Natural killer cell (primary cell): ENCODE data around the gene CA14. TPM values are rescaled to one million over a fixed set of nuclear protein-coding genes. Genes with fewer than 3 reads are reported as not detected.

Source experiments
- ATAC-seq, 3 donors: fragments of 150-1000 bp in 2 of 3; fragments of 200-7000 bp in 1 of 3; cut with Tn5 transposase; 1 replicate in 1 of 3; 2 replicates in 2 of 3; pipeline ENCODE4 v1.10.0; 2021; ENCODE audit warnings: mild to moderate bottlenecking in 2 of 3, moderate library complexity in 2 of 3
- DNase-seq, 2 donors: peaks; one replicate each; pipeline versions ENCODE4 v3.0.0 to v3.0.0-alpha.2; 2013 to 2021; ENCODE audit warnings: mixed read lengths in 1 of 2
- H3K27ac ChIP-seq: one replicate; pipeline ENCODE4 v1.5.1; 2013; ENCODE audit warnings: mild to moderate bottlenecking, low read length
- H3K27me3 ChIP-seq: one replicate; pipeline ENCODE4 v1.6.1; 2013; ENCODE audit warnings: low read length; ENCODE audit not compliant: control insufficient read depth, insufficient read depth
- H3K36me3 ChIP-seq: one replicate; pipeline ENCODE4 v1.6.1; 2013; ENCODE audit warnings: low read length; ENCODE audit not compliant: control insufficient read depth, insufficient read depth
- H3K4me1 ChIP-seq: one replicate; pipeline ENCODE4 v1.6.1; 2013; ENCODE audit warnings: low read length; ENCODE audit not compliant: control insufficient read depth, insufficient read depth
- H3K4me3 ChIP-seq: one replicate; pipeline ENCODE4 v1.5.1; 2013; ENCODE audit warnings: low read length
- H3K9me3 ChIP-seq: one replicate; pipeline ENCODE4 v1.6.1; 2013; ENCODE audit warnings: low read length; ENCODE audit not compliant: control insufficient read depth, insufficient read depth
- H3K27ac Mint-ChIP-seq, 2 donors: one replicate each; pipeline ENCODE4 v1.8.0; 2022; ENCODE audit warnings: mild to moderate bottlenecking in 2 of 2, mixed read lengths in 2 of 2, moderate library complexity in 1 of 2
- H3K27me3 Mint-ChIP-seq, 2 donors: one replicate each; pipeline ENCODE4 v1.8.0; 2022; ENCODE audit warnings: low read depth in 2 of 2, mixed read lengths in 2 of 2
- H3K36me3 Mint-ChIP-seq: one replicate; pipeline ENCODE4 v1.8.0; 2022; ENCODE audit warnings: mixed read lengths
- H3K4me1 Mint-ChIP-seq, 2 donors: one replicate each; pipeline ENCODE4 v1.8.0; 2022; ENCODE audit warnings: mixed read lengths in 2 of 2
- H3K4me3 Mint-ChIP-seq: one replicate; pipeline ENCODE4 v1.8.0; 2022; ENCODE audit warnings: mild to moderate bottlenecking, moderate library complexity, mixed read lengths
- H3K9me3 Mint-ChIP-seq, 2 donors: one replicate each; pipeline ENCODE4 v1.8.0; 2022; ENCODE audit warnings: mixed read lengths in 2 of 2
- WGBS: methylation state at CpG from one replicate; pipeline ENCODE4 v1.1.7; 2013; ENCODE audit warnings: missing lambda C conversion rate; ENCODE audit not compliant: insufficient coverage; 5-methylcytosine and 5-hydroxymethylcytosine counted together
- intact Hi-C: fragments of 100-400 bp; cut with micrococcal nuclease; formaldehyde crosslinking; loops from one replicate; pipeline ENCODE4 v1.14.2; 2022
- total RNA-seq, 4 donors: library from RNA; stranded (reverse); fragments of 120-200 nt in 1 of 4; gene quantifications; one replicate each; pipeline versions ENCODE4 v1.2.3 to v1.2.4, GENCODE V29; 2013 to 2022
- TF ChIP-seq, protein P1 (sequence below): fragments of 200-600 bp; IDR thresholded peaks from one replicate; pipeline ENCODE4 v1.8.0; 2022; ENCODE audit warnings: antibody characterized with exemption

The CA14 gene
- total RNA-seq, 3 donors from 2014 or later (not counting 1 experiment from before 2014, with no cell fraction given) = not detected

- DNase-seq (peak in 1 of 2 donors; percentile 63), ATAC-seq (peak; percentile 57 to 85 (median 70))
- Histone ChIP-seq H3K4me3 (no peak overlapping the region), H3K36me3 (peaks cover 33% of the 10 kb centered on the region), H3K27ac (no peak overlapping the region), H3K9me3 (no peaks in the 10 kb centered on the region), H3K27me3 (no peaks in the 10 kb centered on the region), H3K4me1 (no peaks in the 10 kb centered on the region)
- Mint-ChIP-seq H3K36me3 (peaks cover 13% of the 10 kb centered on the region), H3K4me3 (no peak overlapping the region), H3K9me3 (no peaks in the 10 kb centered on the region), H3K27me3 (no peaks in the 10 kb centered on the region), H3K4me1 (peaks cover 5 to 6% of the 10 kb centered on the region in 2 donors), H3K27ac (no peak overlapping the region)
- intact Hi-C loops = loop anchor here (1.0 kb wide), 1 partner anchor 259 kb away; no protein-coding TSS in a partner anchor
- TF ChIP-seq, protein P1, sequence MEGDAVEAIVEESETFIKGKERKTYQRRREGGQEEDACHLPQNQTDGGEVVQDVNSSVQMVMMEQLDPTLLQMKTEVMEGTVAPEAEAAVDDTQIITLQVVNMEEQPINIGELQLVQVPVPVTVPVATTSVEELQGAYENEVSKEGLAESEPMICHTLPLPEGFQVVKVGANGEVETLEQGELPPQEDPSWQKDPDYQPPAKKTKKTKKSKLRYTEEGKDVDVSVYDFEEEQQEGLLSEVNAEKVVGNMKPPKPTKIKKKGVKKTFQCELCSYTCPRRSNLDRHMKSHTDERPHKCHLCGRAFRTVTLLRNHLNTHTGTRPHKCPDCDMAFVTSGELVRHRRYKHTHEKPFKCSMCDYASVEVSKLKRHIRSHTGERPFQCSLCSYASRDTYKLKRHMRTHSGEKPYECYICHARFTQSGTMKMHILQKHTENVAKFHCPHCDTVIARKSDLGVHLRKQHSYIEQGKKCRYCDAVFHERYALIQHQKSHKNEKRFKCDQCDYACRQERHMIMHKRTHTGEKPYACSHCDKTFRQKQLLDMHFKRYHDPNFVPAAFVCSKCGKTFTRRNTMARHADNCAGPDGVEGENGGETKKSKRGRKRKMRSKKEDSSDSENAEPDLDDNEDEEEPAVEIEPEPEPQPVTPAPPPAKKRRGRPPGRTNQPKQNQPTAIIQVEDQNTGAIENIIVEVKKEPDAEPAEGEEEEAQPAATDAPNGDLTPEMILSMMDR = peak; percentile 50
- WGBS = 100% methylated on average over 2 of the region's 2 CpGs
Observed at GRCh38 chr1:150221552-150221951, 36.0 kb upstream of the CA14 start.

GRCh38 chr1:150224983-150225382 is 32.6 kb upstream of the CA14 start:
- Histone ChIP-seq H3K9me3 (no peaks in the 10 kb centered on the region), H3K27ac (no peak overlapping the region), H3K4me1 (no peaks in the 10 kb centered on the region), H3K27me3 (no peaks in the 10 kb centered on the region), H3K4me3 (no peak overlapping the region), H3K36me3 (peaks cover 32% of the 10 kb centered on the region)
- no peaks in the 10 kb centered on the region for H3K9me3 Mint-ChIP-seq
- H3K4me3 Mint-ChIP-seq = no peak overlapping the region
- TF ChIP-seq, protein P1 = no peak
- H3K36me3 Mint-ChIP-seq = peaks cover 18% of the 10 kb centered on the region
- no peaks in the 10 kb centered on the region for H3K27me3 Mint-ChIP-seq
- peaks cover 5 to 6% of the 10 kb centered on the region in 2 donors for H3K4me1 Mint-ChIP-seq
- ATAC-seq (no peak), DNase-seq (no peak)
- peak overlapping the region in 1 of 2 donors; percentile 13 for H3K27ac Mint-ChIP-seq
- WGBS = 50% methylated on average over 1 of the region's 1 CpG
- intact Hi-C loops = no loop called here

GRCh38 chr1:150225546-150225945 is 32.0 kb upstream of the CA14 start:
- Mint-ChIP-seq H3K27me3 (no peaks in the 10 kb centered on the region), H3K36me3 (peaks cover 18% of the 10 kb centered on the region), H3K9me3 (no peaks in the 10 kb centered on the region), H3K4me3 (no peak overlapping the region), H3K4me1 (peaks cover 5 to 6% of the 10 kb centered on the region in 2 donors), H3K27ac (no peak overlapping the region)
- 62% methylated on average over 1 of the region's 1 CpG for WGBS
- Histone ChIP-seq H3K4me1 (no peaks in the 10 kb centered on the region), H3K4me3 (no peak overlapping the region), H3K9me3 (no peaks in the 10 kb centered on the region), H3K27me3 (no peaks in the 10 kb centered on the region), H3K27ac (no peak overlapping the region), H3K36me3 (peaks cover 29% of the 10 kb centered on the region)
- intact Hi-C loops = no loop called here
- TF ChIP-seq, protein P1 = no peak
- DNase-seq (no peak), ATAC-seq (no peak)

DNA sequence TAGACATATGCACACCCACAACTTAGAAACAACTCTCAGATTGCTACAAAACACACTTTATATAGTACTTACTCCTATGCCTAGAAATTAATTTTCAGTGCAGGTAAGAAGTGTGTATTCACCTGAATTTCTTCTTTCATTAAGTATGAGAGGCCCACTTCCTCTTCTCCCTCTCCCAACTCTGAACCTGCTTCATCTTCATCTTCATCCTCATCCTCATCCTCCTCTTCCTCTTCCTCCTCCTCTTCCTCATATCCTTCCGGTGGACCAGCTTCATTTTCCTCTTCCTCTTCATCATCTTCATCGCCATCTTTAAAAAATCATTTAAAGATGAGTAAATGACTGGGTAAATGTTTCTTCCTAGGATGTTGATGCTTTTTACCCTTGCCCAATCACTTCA is 31.1 kb upstream of the CA14 start:
- Mint-ChIP-seq H3K27ac (no peak overlapping the region), H3K9me3 (no peaks in the 10 kb centered on the region), H3K27me3 (no peaks in the 10 kb centered on the region), H3K4me3 (no peak overlapping the region), H3K36me3 (peaks cover 18% of the 10 kb centered on the region), H3K4me1 (peaks cover 5 to 6% of the 10 kb centered on the region in 2 donors)
- Histone ChIP-seq H3K36me3 (peaks cover 27% of the 10 kb centered on the region), H3K27ac (no peak overlapping the region), H3K9me3 (no peaks in the 10 kb centered on the region), H3K4me3 (no peak overlapping the region), H3K4me1 (no peaks in the 10 kb centered on the region), H3K27me3 (no peaks in the 10 kb centered on the region)
- ATAC-seq = no peak
- 100% methylated on average over 1 of the region's 2 CpGs for WGBS
- DNase-seq = no peak
- TF ChIP-seq, protein P1 = no peak
- intact Hi-C loops = no loop called here
